HEK293 (cell line): ENCODE data around the gene SCRN1.

Experiments used
- BCL11A ChIP-seq: fragments of 450-650 bp; formaldehyde crosslinking; IDR thresholded peaks from 2 replicates; pipeline ENCODE4 v1.5.1; 2016; ENCODE audit warnings: low read depth, missing biosample characterization, missing genetic modification characterization
- CTCF ChIP-seq: fragments of 450-650 bp; formaldehyde crosslinking; IDR thresholded peaks from 2 replicates; pipeline ENCODE4 v1.5.1; 2016; ENCODE audit warnings: missing biosample characterization, missing genetic modification characterization
- GFI1B ChIP-seq: fragments of 450-650 bp; formaldehyde crosslinking; IDR thresholded peaks from 2 replicates; pipeline ENCODE4 v1.5.1; 2016; ENCODE audit warnings: missing biosample characterization, missing genetic modification characterization
- HOXA7 ChIP-seq: sonication (generic); formaldehyde crosslinking; IDR thresholded peaks from 2 replicates; pipeline ENCODE4 v1.8.1; 2022; ENCODE audit warnings: missing genetic modification reagents, borderline replicate concordance
- PRDM4 ChIP-seq: fragments of 450-650 bp; formaldehyde crosslinking; IDR thresholded peaks from 2 replicates; pipeline ENCODE4 v1.5.1; 2017; ENCODE audit warnings: missing biosample characterization, missing genetic modification characterization
- REST ChIP-seq: fragments of 450-650 bp; formaldehyde crosslinking; IDR thresholded peaks from 2 replicates; pipeline ENCODE4 v1.5.1; 2016; ENCODE audit warnings: missing biosample characterization, missing genetic modification characterization
- SETDB1 ChIP-seq: IDR thresholded peaks from one replicate; pipeline ENCODE4 v1.6.1; 2017; ENCODE audit warnings: mild to moderate bottlenecking, low read length, moderate library complexity, mixed read lengths; ENCODE audit not compliant: insufficient read length
- ZNF138 ChIP-seq: fragments of 450-650 bp; formaldehyde crosslinking; IDR thresholded peaks from 2 replicates; pipeline ENCODE4 v1.5.1; 2016; ENCODE audit warnings: missing biosample characterization, missing genetic modification characterization, borderline replicate concordance
- ZNF23 ChIP-seq: fragments of 450-650 bp; formaldehyde crosslinking; IDR thresholded peaks from 2 replicates; pipeline ENCODE4 v1.5.1; 2016; ENCODE audit warnings: missing biosample characterization, missing genetic modification characterization, borderline replicate concordance
- ZNF354C ChIP-seq: fragments of 450-650 bp; formaldehyde crosslinking; IDR thresholded peaks from 2 replicates; pipeline ENCODE4 v1.5.1; 2016; ENCODE audit warnings: missing biosample characterization, missing genetic modification characterization, low read depth, borderline replicate concordance
- ZNF398 ChIP-seq: fragments of 450-650 bp; formaldehyde crosslinking; IDR thresholded peaks from 2 replicates; pipeline ENCODE4 v1.5.1; 2017; ENCODE audit warnings: missing biosample characterization, missing genetic modification characterization
- ZNF596 ChIP-seq: fragments of 450-650 bp; IDR thresholded peaks from 2 replicates; pipeline ENCODE4 v1.5.0; 2018; ENCODE audit warnings: missing biosample characterization, mild to moderate bottlenecking, missing genetic modification characterization, moderate library complexity
- ZNF610 ChIP-seq: fragments of 450-650 bp; formaldehyde crosslinking; IDR thresholded peaks from 2 replicates; pipeline ENCODE4 v1.5.1; 2016; ENCODE audit warnings: missing biosample characterization, missing genetic modification characterization, borderline replicate concordance
- ZNF747 ChIP-seq: fragments of 450-650 bp; formaldehyde crosslinking; IDR thresholded peaks from 2 replicates; pipeline ENCODE4 v1.5.1; 2016; ENCODE audit warnings: missing biosample characterization, missing genetic modification characterization

- TF ChIP-seq CTCF (no peak), GFI1B (tag by site-specific recombination) (no peak), REST (tag by site-specific recombination) (no peak), ZNF398 (tag by site-specific recombination) (no peak), SETDB1 (no peak), BCL11A (tag by site-specific recombination) (no peak), ZNF596 (tag by site-specific recombination) (no peak), ZNF138 (tag by site-specific recombination) (no peak), ZNF23 (tag by site-specific recombination) (no peak), ZNF747 (tag by site-specific recombination) (no peak), HOXA7 (CRISPR knock-in tag) (no peak), ZNF610 (no peak), ZNF354C (tag by site-specific recombination) (no peak), PRDM4 (tag by site-specific recombination) (no peak)
These were observed 28.9 kb upstream of the SCRN1 start for GRCh38 chr7:30018451-30018850.
